H1 (cell line): ENCODE results near the gene ACAT2. TPM values are rescaled to one million over a fixed set of nuclear protein-coding genes. Genes with fewer than 3 reads are reported as not detected.

Experiments used
- BRCA1 ChIP-seq: IDR thresholded peaks from 2 replicates; pipeline ENCODE4 v1.6.1; 2012; ENCODE audit warnings: low read depth, low read length, improper control_type of control experiment
- CHD7 ChIP-seq: fragments of 300-600 bp; sonication (generic); IDR thresholded peaks from 2 replicates; pipeline ENCODE4 v1.7.1; 2012; ENCODE audit warnings: low read length, moderate library complexity, mild to moderate bottlenecking, inconsistent platforms; ENCODE audit not compliant: insufficient replicate concordance
- EGR1 ChIP-seq: IDR thresholded peaks from 2 replicates; pipeline ENCODE4 v1.6.1; 2011; ENCODE audit warnings: low read depth, low read length, borderline replicate concordance
- EZH2 ChIP-seq: fragments of 200-600 bp; sonication (generic); IDR thresholded peaks from 2 replicates; pipeline ENCODE4 v1.7.1; 2012; ENCODE audit warnings: low read depth, mild to moderate bottlenecking, moderate library complexity, low read length, inconsistent platforms; ENCODE audit not compliant: severe bottlenecking
- GTF2F1 ChIP-seq: IDR thresholded peaks from 2 replicates; pipeline ENCODE4 v1.6.1; 2012; ENCODE audit warnings: low read depth, low read length, improper control_type of control experiment, borderline replicate concordance
- NANOG ChIP-seq: IDR thresholded peaks from 2 replicates; pipeline ENCODE4 v1.6.1; 2011; ENCODE audit warnings: low read length, low read depth, mild to moderate bottlenecking, inconsistent platforms; ENCODE audit not compliant: insufficient read depth, poor library complexity, severe bottlenecking
- polyA plus RNA-seq, 7 experiments: library from polyadenylated mRNA; depleted of rRNA in 3 of 7; stranded (reverse) in 5 of 7; unstranded in 2 of 7; fragments of >200 nt in 5 of 7; fragments of 200-250 nt in 2 of 7; gene quantifications; 1 replicate in 5 of 7; 2 replicates in 1 of 7; 4 replicates in 1 of 7; pipeline versions ENCODE4 v1.2.1 to v1.2.3, GENCODE V29; 2011 to 2013; ENCODE audit warnings: missing spikeins in 2 of 7, mixed read lengths in 2 of 7
- total RNA-seq: library from RNA; stranded (reverse); fragmentation: NEBNext Ultra II Directional; extraction: Animal tissue kit (Norgen Biotek cat#: 25700); gene quantifications from 2 replicates; pipeline ENCODE4 v1.2.1, GENCODE V29; 2021

ACAT2 gene
- total and polyA plus RNA-seq, 2 of the 8 experiments (the other 6 are each of a cell fraction or from before 2014, with no cell fraction given): 61.6 to 166 TPM

- TF ChIP-seq GTF2F1 (no peak), BRCA1 (no peak), EZH2 (no peak), EGR1 (no peak), CHD7 (no peak), NANOG (no peak)
Measured at GRCh38 chr6:159826968-159827647, 65.3 kb downstream of the ACAT2 start (continued).
